Nucleus accumbens (tissue), 56 donors: Measurements from ENCODE around the gene TCF7L1.

Source experiments
- DNase-seq, 56 donors: peaks; one replicate each; lab custom pipeline; 2025; lab: John Stamatoyannopoulos, UW

Gene TCF7L1

DNA sequence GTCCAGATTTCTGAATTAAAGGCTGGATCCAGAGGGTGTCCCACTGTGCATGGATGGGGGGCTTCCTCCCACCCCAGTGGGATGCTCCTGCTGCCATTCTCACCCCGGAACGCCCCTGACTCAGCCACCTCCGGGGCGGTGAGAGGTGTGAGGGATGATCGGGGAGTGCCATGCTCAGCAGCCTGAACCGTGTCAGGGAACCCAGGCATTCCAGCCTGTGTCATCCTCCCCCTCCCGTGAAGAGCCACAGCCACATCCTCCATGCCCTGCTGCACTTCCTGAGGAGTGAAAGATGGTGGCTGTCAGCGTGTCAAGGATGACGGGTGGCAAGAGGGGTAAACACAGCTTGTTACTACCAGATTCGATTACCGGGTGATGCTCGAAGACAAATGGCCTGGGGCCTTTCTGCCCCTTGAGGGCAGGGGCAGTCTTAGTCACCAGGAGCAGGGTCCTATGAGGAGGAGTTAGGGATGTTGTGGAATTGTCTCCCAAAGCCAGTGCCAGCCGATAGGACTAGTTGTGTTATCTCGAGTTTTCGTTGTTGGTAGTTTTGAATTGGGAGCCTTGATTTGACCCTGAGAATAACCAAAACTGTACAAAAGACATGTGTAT is 80.8 kb downstream of the TCF7L1 start:
- no peak for DNase-seq

GRCh38 chr2:85215081-85215447 is 81.9 kb downstream of the TCF7L1 start:
- DNase-seq: no peak

DNA sequence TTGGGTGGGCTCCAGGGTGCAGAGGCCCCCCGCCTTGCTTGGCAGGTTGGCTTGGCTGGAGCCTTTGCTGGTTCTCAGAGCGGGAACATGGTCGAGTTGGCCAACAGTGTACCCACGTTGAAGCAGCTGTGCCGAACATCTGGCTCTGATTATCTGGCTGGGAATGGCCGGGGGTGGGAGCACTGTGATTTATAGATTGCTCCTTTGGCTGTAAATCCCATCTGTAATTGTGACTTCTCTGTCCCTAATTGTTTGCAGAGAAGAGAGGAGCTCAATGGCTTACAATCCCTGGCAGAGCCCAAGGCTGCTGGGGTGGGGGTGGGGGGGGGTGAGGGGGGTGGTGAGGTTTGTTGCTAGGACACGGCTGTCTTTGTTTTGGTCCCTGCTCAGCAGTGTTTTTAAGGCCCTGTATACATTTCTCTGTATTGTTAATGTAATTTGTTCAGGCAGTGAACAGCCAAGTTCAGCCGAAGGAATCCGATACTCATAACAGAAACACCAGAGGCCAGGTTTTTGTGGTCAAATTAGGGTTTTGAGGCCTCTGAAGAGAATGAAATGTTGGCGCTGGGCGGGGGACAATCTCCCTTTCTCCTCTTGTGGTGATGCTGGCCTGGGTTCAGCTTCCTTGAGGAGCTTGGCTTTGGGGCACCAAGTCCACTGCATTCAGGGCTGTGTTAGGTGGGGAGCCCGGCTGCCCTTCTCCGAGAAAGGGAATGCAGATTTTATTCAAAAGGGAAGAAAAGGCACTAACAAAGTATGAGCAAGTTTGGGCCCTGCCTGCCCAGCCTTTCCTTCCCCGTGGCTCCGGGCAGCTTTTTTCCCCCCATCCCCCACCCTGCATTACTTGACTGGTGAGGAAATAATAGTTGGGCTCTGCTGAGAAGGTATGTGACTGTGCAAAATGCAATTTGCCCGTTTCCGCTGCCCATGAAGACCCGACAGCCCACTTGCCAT is 82.5 kb downstream of the TCF7L1 start:
- DNase-seq: peak in 52 of 56 donors; percentile 17 to 80 (median 55)

DNA sequence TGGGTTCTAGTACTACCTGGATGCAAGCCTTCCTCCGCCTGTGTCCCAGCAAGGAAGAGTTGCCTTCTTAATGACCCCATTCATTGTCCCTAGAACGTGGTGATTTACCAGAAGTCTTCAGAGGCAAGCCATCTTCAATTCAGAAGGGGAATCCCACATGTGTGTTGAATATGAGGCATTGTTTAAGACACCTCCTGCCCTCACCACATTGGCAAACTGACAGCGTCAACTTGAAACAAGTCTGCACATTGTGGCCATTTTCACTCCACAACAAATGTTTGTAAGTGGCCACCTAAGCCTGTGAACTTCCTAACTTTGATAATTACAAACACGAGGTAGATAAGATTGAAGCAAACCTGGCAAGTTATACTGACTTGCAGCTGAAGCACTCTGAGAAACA is 83.7 kb downstream of the TCF7L1 start:
- no peak for DNase-seq

DNA sequence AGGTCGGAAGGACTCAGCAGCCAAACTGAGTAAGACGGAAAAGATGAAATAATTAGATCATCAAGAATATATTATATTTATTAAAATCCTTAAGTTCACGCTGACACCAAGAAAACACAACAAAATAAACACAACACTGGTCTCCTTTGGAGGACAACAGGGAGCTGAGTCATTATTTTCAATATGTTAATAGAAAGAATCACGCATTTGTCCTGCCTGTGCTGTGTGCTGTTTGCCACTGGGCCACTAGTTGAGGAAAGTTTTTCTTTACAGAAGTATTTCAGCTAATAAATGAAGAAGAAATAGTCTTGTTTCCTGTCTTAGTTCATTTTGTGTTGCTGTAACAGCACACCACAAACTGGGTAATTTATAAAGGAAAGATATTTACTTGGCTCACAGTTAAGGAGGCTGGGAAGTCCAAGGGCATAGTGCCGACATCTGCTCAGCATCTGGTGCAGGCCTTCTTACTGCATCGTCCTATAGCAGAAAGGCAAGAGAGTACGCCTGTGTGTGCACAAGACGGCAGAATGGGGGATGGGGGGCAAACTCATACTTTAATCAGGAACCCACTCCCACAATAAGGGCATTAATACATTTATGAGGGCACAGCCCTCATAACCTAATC is 88.0 kb downstream of the TCF7L1 start:
- no peak for DNase-seq

DNA sequence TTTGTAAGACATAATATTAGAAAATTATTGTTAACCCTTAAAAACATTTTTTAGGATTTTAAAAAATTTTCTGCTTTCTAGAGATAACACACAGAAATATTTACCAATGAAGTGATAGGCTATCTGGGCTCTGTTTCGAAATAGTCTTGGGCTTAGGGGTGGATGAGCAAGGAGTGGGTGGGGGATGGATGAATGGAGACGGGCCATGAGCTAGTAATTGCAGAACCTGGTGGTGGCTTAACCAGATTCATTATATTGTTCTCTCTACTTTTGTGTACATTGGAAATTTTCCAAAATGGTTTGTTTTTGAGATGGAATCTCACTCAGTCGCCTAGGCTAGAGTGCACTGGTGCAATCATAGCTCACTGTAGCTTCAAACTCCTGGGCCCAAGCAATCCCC is 89.6 kb downstream of the TCF7L1 start:
- DNase-seq: no peak

- DNase-seq: no peak
Measured at GRCh38 chr2:85226783-85227182, 93.6 kb downstream of the TCF7L1 start.

GRCh38 chr2:85230679-85231467 is 97.7 kb downstream of the TCF7L1 start:
- no peak for DNase-seq

- DNase-seq: no peak
Measured at GRCh38 chr2:85231468-85231805, 98.2 kb downstream of the TCF7L1 start.

- no peak for DNase-seq
Measured at GRCh38 chr2:85231952-85232351, 98.8 kb downstream of the TCF7L1 start.

GRCh38 chr2:85234868-85235267 is 101.7 kb downstream of the TCF7L1 start:
- DNase-seq: peak in 22 of 56 donors; percentile 7 to 59 (median 28)

DNA sequence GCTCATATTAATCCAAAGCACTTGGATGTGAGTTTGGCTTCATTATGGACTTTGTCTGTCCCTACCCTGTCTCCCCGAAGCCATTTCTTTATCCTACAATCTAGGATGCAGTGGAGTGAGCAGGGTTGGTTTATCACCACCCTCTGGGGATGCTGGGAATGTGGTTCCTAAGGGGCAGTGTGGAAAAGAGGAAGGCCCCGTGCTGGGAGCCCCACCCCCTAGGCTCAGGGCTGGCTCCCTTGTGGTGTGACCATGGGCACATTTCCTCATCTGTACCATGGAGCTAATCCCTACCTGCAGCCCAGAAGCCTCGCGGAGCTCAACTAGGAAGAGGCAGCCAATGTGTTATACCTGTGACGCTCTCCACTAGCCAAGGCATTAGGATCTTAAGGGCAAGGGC is 102.1 kb downstream of the TCF7L1 start:
- DNase-seq: no peak

GRCh38 chr2:85236084-85236483 is 102.9 kb downstream of the TCF7L1 start:
- no peak for DNase-seq

GRCh38 chr2:85237849-85238565 is 104.8 kb downstream of the TCF7L1 start:
- no peak for DNase-seq

GRCh38 chr2:85238607-85239006 is 105.4 kb downstream of the TCF7L1 start:
- no peak for DNase-seq

GRCh38 chr2:85239102-85239501 is 105.9 kb downstream of the TCF7L1 start:
- no peak for DNase-seq

DNA sequence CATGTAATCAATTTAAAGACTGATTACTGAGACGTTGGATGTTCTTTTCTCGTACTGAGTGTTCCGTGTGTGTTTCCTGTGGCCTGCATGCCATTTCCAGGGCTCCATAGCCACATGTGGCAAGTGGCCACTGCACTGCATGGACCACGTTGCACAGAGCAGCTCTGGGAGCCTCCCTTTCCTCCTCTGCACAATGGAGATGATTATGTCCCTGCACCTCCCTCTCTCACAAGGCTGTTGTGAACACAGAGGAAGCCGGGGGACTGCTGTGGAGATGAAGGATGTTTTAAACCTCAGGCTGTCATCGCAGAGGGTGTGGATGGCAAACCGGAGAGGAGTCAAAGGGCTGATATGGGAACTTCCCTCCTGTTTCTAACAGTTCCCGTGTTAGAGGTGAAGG is 106.9 kb downstream of the TCF7L1 start:
- DNase-seq: peak in 2 of 56 donors; percentile 5 to 26

DNA sequence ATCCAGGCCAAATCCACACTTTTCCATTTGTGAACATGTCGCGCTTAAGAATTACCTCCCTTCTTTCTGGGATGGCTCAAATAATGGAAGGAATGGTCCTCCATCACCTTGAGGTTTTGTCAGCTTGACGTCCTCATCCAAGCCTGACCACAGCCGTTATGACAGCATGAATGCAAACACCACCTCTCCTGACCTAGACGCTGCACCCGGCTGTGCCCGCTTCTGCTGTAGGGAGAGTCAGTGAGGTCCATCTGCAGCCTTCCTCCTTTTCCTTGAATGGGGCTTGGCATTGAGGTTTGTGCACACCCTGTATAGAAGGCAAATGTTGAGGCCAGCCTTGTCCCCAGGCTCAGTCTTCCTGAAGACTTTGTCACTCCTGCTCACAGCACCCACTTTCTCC is 109.1 kb downstream of the TCF7L1 start:
- no peak for DNase-seq

- peak in 37 of 56 donors; percentile 6 to 76 (median 26) for DNase-seq
Measured at GRCh38 chr2:85243101-85244072, 110.2 kb downstream of the TCF7L1 start.
